ENCODE results near the gene CDHR1.
"Not testable (repeated sequence)": the region's sequence is repeated elsewhere in the genome, so short reads cannot be mapped to it uniquely, and the experiment has no call there.

CDHR1 gene

GRCh38 chr10:84179059-84179710 is 15.2 kb upstream of the CDHR1 start:
- TF ChIP-seq CTCF (IDR thresholded peaks at IDR 0.05; ENCODE audit: insufficient read depth, low read depth, low read length, missing control alignments), result no peak
- DNase-seq (ENCODE audit: low read depth), result peak; percentile 76
- no peak overlapping the region for H3K4me3 ChIP-seq (ENCODE audit: low read depth, low read length)

GRCh38 chr10:84180386-84180785 is 14.0 kb upstream of the CDHR1 start:
- H3K4me3 ChIP-seq (ENCODE audit: low read depth, low read length), result not testable (repeated sequence)

GRCh38 chr10:84181631-84182030 is 12.7 kb upstream of the CDHR1 start:
- no peak for DNase-seq (ENCODE audit: low read depth)
- no peak for TF ChIP-seq CTCF (IDR thresholded peaks at IDR 0.05; ENCODE audit: insufficient read depth, low read depth, low read length, missing control alignments)
- H3K4me3 ChIP-seq (ENCODE audit: low read depth, low read length), result no peak overlapping the region

More at GRCh38 chr10:84180386-84180785, 14.0 kb upstream of the CDHR1 start:
- DNase-seq (ENCODE audit: low read depth), result not testable (repeated sequence)

- DNase-seq (ENCODE audit: low read depth), result no peak
- H3K4me3 ChIP-seq (ENCODE audit: low read depth, low read length), result no peak overlapping the region
- no peak for TF ChIP-seq CTCF (IDR thresholded peaks at IDR 0.05; ENCODE audit: insufficient read depth, low read depth, low read length, missing control alignments)
Observed at GRCh38 chr10:84184517-84184916, 9.8 kb upstream of the CDHR1 start.

- no peak for TF ChIP-seq CTCF (IDR thresholded peaks at IDR 0.05; ENCODE audit: insufficient read depth, low read depth, low read length, missing control alignments)
- no peak for DNase-seq (ENCODE audit: low read depth)
- H3K4me3 ChIP-seq (ENCODE audit: low read depth, low read length), result no peak overlapping the region
Observed at GRCh38 chr10:84185526-84186175, 8.7 kb upstream of the CDHR1 start.

GRCh38 chr10:84188815-84189214 is 5.5 kb upstream of the CDHR1 start:
- TF ChIP-seq CTCF (IDR thresholded peaks at IDR 0.05; ENCODE audit: insufficient read depth, low read depth, low read length, missing control alignments), result no peak

GRCh38 chr10:84190621-84191020 is 3.7 kb upstream of the CDHR1 start:
- no peak overlapping the region for H3K4me3 ChIP-seq (ENCODE audit: low read depth, low read length)
- TF ChIP-seq CTCF (IDR thresholded peaks at IDR 0.05; ENCODE audit: insufficient read depth, low read depth, low read length, missing control alignments), result no peak

More at GRCh38 chr10:84188815-84189214, 5.5 kb upstream of the CDHR1 start:
- H3K4me3 ChIP-seq (ENCODE audit: low read depth, low read length), result no peak overlapping the region
- no peak for DNase-seq (ENCODE audit: low read depth)

More at GRCh38 chr10:84190621-84191020, 3.7 kb upstream of the CDHR1 start:
- DNase-seq (ENCODE audit: low read depth), result no peak

Measured in GM12865 (cell line).